A549 (cell line): Measurements from ENCODE around the gene SPEF1. TPM values are rescaled to one million over a fixed set of nuclear protein-coding genes. Genes with fewer than 3 reads are reported as not detected.

Experiments
- ATAC-seq, 2 experiments: fragments of 200-7000 bp in 1 of 2; fragments of >200 bp in 1 of 2; cut with Nextera tagmentation in 1 of 2; cut with Tn5 transposase in 1 of 2; 3 replicates each; pipeline versions ENCODE4 v1.8.0 to v1.9.1; 2018 to 2020; ENCODE audit warnings: mild to moderate bottlenecking in 1 of 2, moderate library complexity in 1 of 2
- CTCF ChIA-PET: fragments of 300-600 bp; sonication (Branson Sonifier 250); formaldehyde crosslinking; extraction: SDS; loops from one replicate; lab custom pipeline; 2021; ENCODE audit warnings: antibody characterized with exemption, inconsistent platforms; lab: Yijun Ruan, JAX
- POLR2A ChIA-PET: fragments of 350-600 bp; formaldehyde crosslinking; extraction: SDS; loops from one replicate; lab custom pipeline; 2021; ENCODE audit warnings: antibody characterized with exemption, inconsistent platforms; lab: Yijun Ruan, JAX
- DNase-seq, 2 experiments: peaks; one replicate each; pipeline versions ENCODE4 v3.0.0 to v3.0.0-alpha.2; 2011 to 2016; ENCODE audit warnings: low read depth in 1 of 2, low spot score in 1 of 2
- FAIRE-seq: peaks from 2 replicates; lab custom pipeline; 2011; peaks lifted over from hg19 to GRCh38; lab: Jason Lieb, UNC
- H3K27ac ChIP-seq, 2 experiments: fragments of >200 bp; sonication (Bioruptor Twin); formaldehyde crosslinking; 3 replicates each; pipeline ENCODE4 v1.5.1; 2016 to 2017
- H3K4me1 ChIP-seq: fragments of >200 bp; sonication (Bioruptor Twin); formaldehyde crosslinking; 3 replicates; pipeline ENCODE4 v1.6.1; 2016
- H3K4me2 ChIP-seq: fragments of >200 bp; sonication (Bioruptor Twin); formaldehyde crosslinking; 3 replicates; pipeline ENCODE4 v1.6.1; 2016
- H3K4me3 ChIP-seq: fragments of >200 bp; sonication (Bioruptor Twin); formaldehyde crosslinking; 3 replicates; pipeline ENCODE4 v1.5.1; 2016
- H3K9me3 ChIP-seq: fragments of >200 bp; sonication (Bioruptor Twin); formaldehyde crosslinking; 3 replicates; pipeline ENCODE4 v1.6.1; 2016
- BHLHE40 ChIP-seq: IDR thresholded peaks from 2 replicates; pipeline ENCODE4 v1.6.1; 2012; ENCODE audit warnings: low read depth, low read length, inconsistent platforms
- CEBPB ChIP-seq, 2 experiments: fragments of >200 bp in 1 of 2; sonication (Bioruptor Twin) in 1 of 2; formaldehyde crosslinking in 1 of 2; IDR thresholded peaks; 2 replicates each; pipeline ENCODE4 v1.6.1; 2012 to 2016
- CHD4 ChIP-seq: fragments of 200-600 bp; sonication (generic); IDR thresholded peaks from 2 replicates; pipeline ENCODE4 v1.6.1; 2016; ENCODE audit warnings: antibody characterized with exemption, mild to moderate bottlenecking, borderline replicate concordance
- CTCF ChIP-seq: fragments of >200 bp; sonication (Bioruptor Twin); formaldehyde crosslinking; IDR thresholded peaks from 3 replicates; pipeline ENCODE4 v1.5.1; 2016
- EHF ChIP-seq: fragments of 250-450 bp; sonication (Bioruptor Pico); IDR thresholded peaks from 2 replicates; pipeline ENCODE4 v1.5.0; 2020; ENCODE audit warnings: mild to moderate bottlenecking
- EHMT2 ChIP-seq: fragments of 200-600 bp; sonication (generic); IDR thresholded peaks from 2 replicates; pipeline ENCODE4 v1.6.1; 2016; ENCODE audit warnings: antibody characterized with exemption, low read depth, mild to moderate bottlenecking, moderate library complexity
- ELK1 ChIP-seq: fragments of 150-350 bp; IDR thresholded peaks from 2 replicates; pipeline ENCODE4 v1.6.1; 2014; ENCODE audit warnings: low read depth, mild to moderate bottlenecking, low read length
- FOSB ChIP-seq: fragments of 250-450 bp; sonication (Bioruptor Pico); IDR thresholded peaks from 2 replicates; pipeline ENCODE4 v1.5.0; 2020; ENCODE audit warnings: mild to moderate bottlenecking, moderate library complexity
- HDAC2 ChIP-seq: fragments of 200-600 bp; sonication (generic); IDR thresholded peaks from 2 replicates; pipeline ENCODE4 v1.6.1; 2016
- HES2 ChIP-seq: fragments of >200 bp; sonication (Bioruptor Twin); formaldehyde crosslinking; IDR thresholded peaks from 2 replicates; pipeline ENCODE4 v1.6.1; 2016
- HOXA7 ChIP-seq: fragments of 250-450 bp; sonication (Bioruptor Pico); IDR thresholded peaks from 2 replicates; pipeline ENCODE4 v1.5.0; 2020; ENCODE audit warnings: mild to moderate bottlenecking, moderate library complexity
- HOXB5 ChIP-seq: fragments of 250-450 bp; sonication (Bioruptor Pico); IDR thresholded peaks from 2 replicates; pipeline ENCODE4 v1.5.0; 2020; ENCODE audit warnings: mild to moderate bottlenecking, moderate library complexity
- JUN ChIP-seq, 2 experiments: fragments of >200 bp; sonication (Bioruptor Twin); formaldehyde crosslinking; IDR thresholded peaks; 2 replicates in 1 of 2; 3 replicates in 1 of 2; pipeline ENCODE4 v1.6.1; 2016 to 2017
- MAX ChIP-seq: IDR thresholded peaks from 2 replicates; pipeline ENCODE4 v1.6.1; 2012
- MAZ ChIP-seq: fragments of 150-350 bp; IDR thresholded peaks from 2 replicates; pipeline ENCODE4 v1.6.1; 2014; ENCODE audit warnings: antibody characterized with exemption, low read depth, low read length, borderline replicate concordance
- NPAS2 ChIP-seq: fragments of 250-450 bp; sonication (Bioruptor Pico); IDR thresholded peaks from 2 replicates; pipeline ENCODE4 v1.8.0; 2022; ENCODE audit warnings: mild to moderate bottlenecking, moderate library complexity, borderline replicate concordance
- PHF8 ChIP-seq: fragments of 200-600 bp; sonication (generic); IDR thresholded peaks from 2 replicates; pipeline ENCODE4 v1.6.1; 2016; ENCODE audit warnings: low read depth, mild to moderate bottlenecking, antibody characterized with exemption, moderate library complexity, borderline replicate concordance
- POLR2A ChIP-seq: IDR thresholded peaks from 2 replicates; pipeline ENCODE4 v1.6.1; 2012; ENCODE audit warnings: mild to moderate bottlenecking, low read length
- RAD21 ChIP-seq, 2 experiments: fragments of >200 bp in 1 of 2; sonication (Bioruptor Twin) in 1 of 2; formaldehyde crosslinking in 1 of 2; IDR thresholded peaks in 1 of 2; conservative IDR thresholded peaks in 1 of 2; 2 replicates in 1 of 2; 3 replicates in 1 of 2; pipeline ENCODE4 v1.6.1; 2012 to 2018; ENCODE audit warnings: inconsistent platforms in 1 of 2
- RARB ChIP-seq: fragments of 250-450 bp; sonication (Bioruptor Pico); IDR thresholded peaks from 2 replicates; pipeline ENCODE4 v1.8.0; 2021; ENCODE audit warnings: mild to moderate bottlenecking, moderate library complexity
- RNF2 ChIP-seq: fragments of 200-600 bp; sonication (generic); IDR thresholded peaks from 2 replicates; pipeline ENCODE4 v1.6.1; 2016; ENCODE audit warnings: low read depth, mild to moderate bottlenecking, antibody characterized with exemption, moderate library complexity, borderline replicate concordance
- SMC3 ChIP-seq: fragments of >200 bp; sonication (Bioruptor Twin); formaldehyde crosslinking; IDR thresholded peaks from 3 replicates; pipeline ENCODE4 v1.6.1; 2018; ENCODE audit warnings: inconsistent platforms
- SREBF2 ChIP-seq: fragments of 450-650 bp; IDR thresholded peaks from 2 replicates; pipeline ENCODE4 v1.6.1; 2014; ENCODE audit warnings: mild to moderate bottlenecking, moderate library complexity
- ZC3H11A ChIP-seq: fragments of 450-650 bp; IDR thresholded peaks from 2 replicates; pipeline ENCODE4 v1.6.1; 2014; ENCODE audit warnings: antibody characterized with exemption, mild to moderate bottlenecking
- ZFP36 ChIP-seq: fragments of 450-650 bp; IDR thresholded peaks from 2 replicates; pipeline ENCODE4 v1.6.1; 2014; ENCODE audit warnings: borderline replicate concordance; ENCODE audit not compliant: partially characterized antibody
- ZSCAN20 ChIP-seq: fragments of 250-450 bp; sonication (Bioruptor Pico); IDR thresholded peaks from 2 replicates; pipeline ENCODE4 v1.8.0; 2022; ENCODE audit warnings: mild to moderate bottlenecking, moderate library complexity
- WGBS: methylation state at CpG from one replicate; pipeline ENCODE4 v1.1.6; 2017; ENCODE audit errors: missing lambda C conversion rate; 5-methylcytosine and 5-hydroxymethylcytosine counted together
- polyA minus RNA-seq: library from RNA; depleted of rRNA, polyadenylated mRNA; stranded (reverse); fragments of >200 nt; gene quantifications from 2 replicates; pipeline ENCODE4 v1.2.3, GENCODE V29; 2011; rRNA and poly(A)+ RNA removed
- polyA plus RNA-seq, 4 experiments: library from polyadenylated mRNA; depleted of rRNA in 3 of 4; stranded (reverse); fragments of >200 nt; fragmentation: RNase III in 1 of 4; extraction: RNeasy Plus Mini Kit Qiagen cat#74134 plus additional on column Dnase treatment in 1 of 4; gene quantifications; 2 replicates in 3 of 4; 3 replicates in 1 of 4; pipeline ENCODE4 v1.2.3, GENCODE V29; 2011 to 2017
- TF ChIP-seq, protein P1 (sequence below): IDR thresholded peaks from 2 replicates; pipeline ENCODE4 v1.6.1; 2012
- TF ChIP-seq, protein P2 (sequence below): IDR thresholded peaks from 2 replicates; pipeline ENCODE4 v1.6.1; 2012; ENCODE audit warnings: low read depth, borderline replicate concordance
- TF ChIP-seq, protein P3 (sequence below): fragments of 200-600 bp; sonication (generic); IDR thresholded peaks from 2 replicates; pipeline ENCODE4 v1.6.1; 2016; ENCODE audit warnings: antibody characterized with exemption, mild to moderate bottlenecking, moderate library complexity

SPEF1 gene, protein sequence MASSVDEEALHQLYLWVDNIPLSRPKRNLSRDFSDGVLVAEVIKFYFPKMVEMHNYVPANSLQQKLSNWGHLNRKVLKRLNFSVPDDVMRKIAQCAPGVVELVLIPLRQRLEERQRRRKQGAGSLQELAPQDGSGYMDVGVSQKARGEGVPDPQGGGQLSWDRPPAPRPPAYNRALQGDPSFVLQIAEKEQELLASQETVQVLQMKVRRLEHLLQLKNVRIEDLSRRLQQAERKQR
- polyA plus RNA-seq (2011; rRNA removed) (0.41 and 0.46 TPM in 2 replicates), polyA plus RNA-seq (2017; fragmentation: RNase III; extraction: RNeasy Plus Mini Kit Qiagen cat#74134 plus additional on column Dnase treatment) (0.89 to 1.4 TPM (median 1.3 TPM) in 3 replicates), polyA minus RNA-seq (0.15 and 0.21 TPM in 2 replicates)
- 1.1 and 1.2 TPM in 2 replicates for polyA plus RNA-seq (2012; cell fraction: cytosol; rRNA removed)
- polyA plus RNA-seq (2012; cell fraction: nucleus; rRNA removed), result 4.2 and 4.5 TPM in 2 replicates

DNA sequence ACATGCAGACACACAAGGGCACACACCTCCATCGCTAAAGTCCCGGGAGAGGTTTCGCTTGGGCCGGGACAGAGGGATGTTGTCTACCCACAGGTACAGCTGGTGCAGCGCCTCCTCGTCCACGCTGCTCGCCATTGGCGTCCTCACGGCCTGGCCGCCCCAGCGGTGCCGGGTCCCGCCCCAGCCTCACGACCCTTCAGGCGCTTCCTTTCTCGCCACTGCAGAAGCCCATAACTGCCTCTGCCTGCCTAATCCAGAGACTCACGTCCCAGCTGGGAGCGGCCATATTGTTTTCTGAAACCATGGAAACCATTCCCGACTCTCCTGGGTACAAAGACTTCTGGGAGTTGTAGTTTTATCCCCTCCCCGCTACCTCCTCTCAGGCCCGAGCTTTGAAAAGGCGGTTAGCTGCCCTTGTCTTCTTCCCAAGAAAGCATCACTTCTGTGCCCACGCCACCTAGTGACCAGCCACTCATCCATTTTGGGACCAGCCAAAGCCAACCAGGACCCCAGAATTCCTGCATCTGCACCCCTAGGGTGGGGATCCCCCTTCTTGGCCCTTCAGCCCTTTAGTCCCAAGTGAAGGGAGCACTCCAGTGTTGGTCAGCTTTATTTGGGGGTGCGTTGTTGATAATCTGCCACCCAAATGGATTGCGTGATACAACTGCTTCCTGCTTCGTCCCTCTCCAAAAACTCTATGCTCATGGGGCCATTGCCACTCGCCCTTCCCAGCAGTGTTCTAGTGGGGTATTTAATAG is at the start of gene SPEF1:
SPEF1 (minus strand) TSS at position 296 of the 758 bp plus-strand sequence; CDS start at position 135, 161 bp downstream.
- H3K9me3 ChIP-seq, result no peaks in the 10 kb centered on the region
- POLR2A ChIA-PET, result interaction anchor here (0.7 to 2.1 kb wide), 10 partner anchors 13 to 218 kb away, joined by 3 to 26 read pairs (median 4); partner anchors contain the start of genes ADISSP, AP5S1 and CDC25B
- TF ChIP-seq, protein P1, sequence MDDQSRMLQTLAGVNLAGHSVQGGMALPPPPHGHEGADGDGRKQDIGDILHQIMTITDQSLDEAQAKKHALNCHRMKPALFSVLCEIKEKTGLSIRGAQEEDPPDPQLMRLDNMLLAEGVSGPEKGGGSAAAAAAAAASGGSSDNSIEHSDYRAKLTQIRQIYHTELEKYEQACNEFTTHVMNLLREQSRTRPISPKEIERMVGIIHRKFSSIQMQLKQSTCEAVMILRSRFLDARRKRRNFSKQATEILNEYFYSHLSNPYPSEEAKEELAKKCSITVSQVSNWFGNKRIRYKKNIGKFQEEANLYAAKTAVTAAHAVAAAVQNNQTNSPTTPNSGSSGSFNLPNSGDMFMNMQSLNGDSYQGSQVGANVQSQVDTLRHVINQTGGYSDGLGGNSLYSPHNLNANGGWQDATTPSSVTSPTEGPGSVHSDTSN, result peak; percentile 85
- TF ChIP-seq SREBF2, result no peak
- TF ChIP-seq FOSB, result peak; percentile 72
- TF ChIP-seq BHLHE40, result no peak
- TF ChIP-seq POLR2A, result no peak; the same call in 1 of the 2 replicates
- no peak for TF ChIP-seq MAZ
- TF ChIP-seq, protein P2, sequence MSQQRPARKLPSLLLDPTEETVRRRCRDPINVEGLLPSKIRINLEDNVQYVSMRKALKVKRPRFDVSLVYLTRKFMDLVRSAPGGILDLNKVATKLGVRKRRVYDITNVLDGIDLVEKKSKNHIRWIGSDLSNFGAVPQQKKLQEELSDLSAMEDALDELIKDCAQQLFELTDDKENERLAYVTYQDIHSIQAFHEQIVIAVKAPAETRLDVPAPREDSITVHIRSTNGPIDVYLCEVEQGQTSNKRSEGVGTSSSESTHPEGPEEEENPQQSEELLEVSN, result no peak
- no peak for TF ChIP-seq HES2
- peak; percentile 45; the same call in 1 of the 2 replicates for TF ChIP-seq MAX
- TF ChIP-seq RAD21 (conservative IDR thresholded peaks at IDR 0.05 in 1 of 2, IDR thresholded peaks at IDR 0.05 in 1 of 2), result peak; percentile 66 to 70
- no peak for TF ChIP-seq EHMT2
- no peak for TF ChIP-seq CHD4
- TF ChIP-seq ZFP36, result no peak
- no peak for TF ChIP-seq CEBPB (IDR thresholded peaks at IDR 0.05)
- TF ChIP-seq RNF2, result no peak
- no peak for TF ChIP-seq ZC3H11A
- TF ChIP-seq, protein P3, sequence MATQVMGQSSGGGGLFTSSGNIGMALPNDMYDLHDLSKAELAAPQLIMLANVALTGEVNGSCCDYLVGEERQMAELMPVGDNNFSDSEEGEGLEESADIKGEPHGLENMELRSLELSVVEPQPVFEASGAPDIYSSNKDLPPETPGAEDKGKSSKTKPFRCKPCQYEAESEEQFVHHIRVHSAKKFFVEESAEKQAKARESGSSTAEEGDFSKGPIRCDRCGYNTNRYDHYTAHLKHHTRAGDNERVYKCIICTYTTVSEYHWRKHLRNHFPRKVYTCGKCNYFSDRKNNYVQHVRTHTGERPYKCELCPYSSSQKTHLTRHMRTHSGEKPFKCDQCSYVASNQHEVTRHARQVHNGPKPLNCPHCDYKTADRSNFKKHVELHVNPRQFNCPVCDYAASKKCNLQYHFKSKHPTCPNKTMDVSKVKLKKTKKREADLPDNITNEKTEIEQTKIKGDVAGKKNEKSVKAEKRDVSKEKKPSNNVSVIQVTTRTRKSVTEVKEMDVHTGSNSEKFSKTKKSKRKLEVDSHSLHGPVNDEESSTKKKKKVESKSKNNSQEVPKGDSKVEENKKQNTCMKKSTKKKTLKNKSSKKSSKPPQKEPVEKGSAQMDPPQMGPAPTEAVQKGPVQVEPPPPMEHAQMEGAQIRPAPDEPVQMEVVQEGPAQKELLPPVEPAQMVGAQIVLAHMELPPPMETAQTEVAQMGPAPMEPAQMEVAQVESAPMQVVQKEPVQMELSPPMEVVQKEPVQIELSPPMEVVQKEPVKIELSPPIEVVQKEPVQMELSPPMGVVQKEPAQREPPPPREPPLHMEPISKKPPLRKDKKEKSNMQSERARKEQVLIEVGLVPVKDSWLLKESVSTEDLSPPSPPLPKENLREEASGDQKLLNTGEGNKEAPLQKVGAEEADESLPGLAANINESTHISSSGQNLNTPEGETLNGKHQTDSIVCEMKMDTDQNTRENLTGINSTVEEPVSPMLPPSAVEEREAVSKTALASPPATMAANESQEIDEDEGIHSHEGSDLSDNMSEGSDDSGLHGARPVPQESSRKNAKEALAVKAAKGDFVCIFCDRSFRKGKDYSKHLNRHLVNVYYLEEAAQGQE, result no peak
- peak; percentile 63; the same call in 1 of the 2 replicates for TF ChIP-seq EHF (CRISPR knock-in tag)
- no peak for TF ChIP-seq ZSCAN20 (CRISPR knock-in tag)
- peak; percentile 82 for TF ChIP-seq SMC3
- no peak for TF ChIP-seq NPAS2 (CRISPR knock-in tag)
- no peak for TF ChIP-seq HDAC2
- peak in 1 of 2 experiments; percentile 65; a peak in 2 of 5 replicates for TF ChIP-seq JUN (IDR thresholded peaks at IDR 0.05)
- no peak for TF ChIP-seq HOXB5 (CRISPR knock-in tag)
- TF ChIP-seq CTCF, result peak; percentile 86
- TF ChIP-seq HOXA7, result no peak; the same call in 1 of the 2 replicates
- TF ChIP-seq RARB (CRISPR knock-in tag), result no peak
- TF ChIP-seq ELK1, result no peak
- no peak for TF ChIP-seq PHF8

More for the DNA sequence above, at the start of gene SPEF1:
- 12% methylated on average over 28 of the region's 28 CpGs for WGBS
- peak; percentile 67 to 83 for ATAC-seq
- peak within 1 kb of the TSS; percentile 94 for H3K4me2 ChIP-seq
- FAIRE-seq, result peak; percentile 100
- CTCF ChIA-PET, result interaction anchor here (0.6 to 56.5 kb wide), 22 partner anchors 14 to 291 kb away, joined by 3 to 1634 read pairs (median 4); partner anchors contain the start of genes ADAM33, ADISSP, CDC25B and HSPA12B
- peak within 1 kb of the TSS in 1 of 2 experiments; percentile 23; a peak in 1 of 6 replicates for H3K27ac ChIP-seq
- peak within 1 kb of the TSS; percentile 47 for H3K4me3 ChIP-seq
- peaks cover 28% of the 10 kb centered on the region for H3K4me1 ChIP-seq
- peak; percentile 97 to 100 for DNase-seq
